ENCODE measurements around the gene GORAB. TPM values are rescaled to one million over a fixed set of nuclear protein-coding genes. Genes with fewer than 3 reads are reported as not detected.

The GORAB gene
- total and polyA plus RNA-seq, 9 of the 15 experiments (the other 6 are each of a cell fraction or from before 2014, with no cell fraction given), result 4.4 to 12.9 (median 8.9) TPM

- TF ChIP-seq, protein P1, sequence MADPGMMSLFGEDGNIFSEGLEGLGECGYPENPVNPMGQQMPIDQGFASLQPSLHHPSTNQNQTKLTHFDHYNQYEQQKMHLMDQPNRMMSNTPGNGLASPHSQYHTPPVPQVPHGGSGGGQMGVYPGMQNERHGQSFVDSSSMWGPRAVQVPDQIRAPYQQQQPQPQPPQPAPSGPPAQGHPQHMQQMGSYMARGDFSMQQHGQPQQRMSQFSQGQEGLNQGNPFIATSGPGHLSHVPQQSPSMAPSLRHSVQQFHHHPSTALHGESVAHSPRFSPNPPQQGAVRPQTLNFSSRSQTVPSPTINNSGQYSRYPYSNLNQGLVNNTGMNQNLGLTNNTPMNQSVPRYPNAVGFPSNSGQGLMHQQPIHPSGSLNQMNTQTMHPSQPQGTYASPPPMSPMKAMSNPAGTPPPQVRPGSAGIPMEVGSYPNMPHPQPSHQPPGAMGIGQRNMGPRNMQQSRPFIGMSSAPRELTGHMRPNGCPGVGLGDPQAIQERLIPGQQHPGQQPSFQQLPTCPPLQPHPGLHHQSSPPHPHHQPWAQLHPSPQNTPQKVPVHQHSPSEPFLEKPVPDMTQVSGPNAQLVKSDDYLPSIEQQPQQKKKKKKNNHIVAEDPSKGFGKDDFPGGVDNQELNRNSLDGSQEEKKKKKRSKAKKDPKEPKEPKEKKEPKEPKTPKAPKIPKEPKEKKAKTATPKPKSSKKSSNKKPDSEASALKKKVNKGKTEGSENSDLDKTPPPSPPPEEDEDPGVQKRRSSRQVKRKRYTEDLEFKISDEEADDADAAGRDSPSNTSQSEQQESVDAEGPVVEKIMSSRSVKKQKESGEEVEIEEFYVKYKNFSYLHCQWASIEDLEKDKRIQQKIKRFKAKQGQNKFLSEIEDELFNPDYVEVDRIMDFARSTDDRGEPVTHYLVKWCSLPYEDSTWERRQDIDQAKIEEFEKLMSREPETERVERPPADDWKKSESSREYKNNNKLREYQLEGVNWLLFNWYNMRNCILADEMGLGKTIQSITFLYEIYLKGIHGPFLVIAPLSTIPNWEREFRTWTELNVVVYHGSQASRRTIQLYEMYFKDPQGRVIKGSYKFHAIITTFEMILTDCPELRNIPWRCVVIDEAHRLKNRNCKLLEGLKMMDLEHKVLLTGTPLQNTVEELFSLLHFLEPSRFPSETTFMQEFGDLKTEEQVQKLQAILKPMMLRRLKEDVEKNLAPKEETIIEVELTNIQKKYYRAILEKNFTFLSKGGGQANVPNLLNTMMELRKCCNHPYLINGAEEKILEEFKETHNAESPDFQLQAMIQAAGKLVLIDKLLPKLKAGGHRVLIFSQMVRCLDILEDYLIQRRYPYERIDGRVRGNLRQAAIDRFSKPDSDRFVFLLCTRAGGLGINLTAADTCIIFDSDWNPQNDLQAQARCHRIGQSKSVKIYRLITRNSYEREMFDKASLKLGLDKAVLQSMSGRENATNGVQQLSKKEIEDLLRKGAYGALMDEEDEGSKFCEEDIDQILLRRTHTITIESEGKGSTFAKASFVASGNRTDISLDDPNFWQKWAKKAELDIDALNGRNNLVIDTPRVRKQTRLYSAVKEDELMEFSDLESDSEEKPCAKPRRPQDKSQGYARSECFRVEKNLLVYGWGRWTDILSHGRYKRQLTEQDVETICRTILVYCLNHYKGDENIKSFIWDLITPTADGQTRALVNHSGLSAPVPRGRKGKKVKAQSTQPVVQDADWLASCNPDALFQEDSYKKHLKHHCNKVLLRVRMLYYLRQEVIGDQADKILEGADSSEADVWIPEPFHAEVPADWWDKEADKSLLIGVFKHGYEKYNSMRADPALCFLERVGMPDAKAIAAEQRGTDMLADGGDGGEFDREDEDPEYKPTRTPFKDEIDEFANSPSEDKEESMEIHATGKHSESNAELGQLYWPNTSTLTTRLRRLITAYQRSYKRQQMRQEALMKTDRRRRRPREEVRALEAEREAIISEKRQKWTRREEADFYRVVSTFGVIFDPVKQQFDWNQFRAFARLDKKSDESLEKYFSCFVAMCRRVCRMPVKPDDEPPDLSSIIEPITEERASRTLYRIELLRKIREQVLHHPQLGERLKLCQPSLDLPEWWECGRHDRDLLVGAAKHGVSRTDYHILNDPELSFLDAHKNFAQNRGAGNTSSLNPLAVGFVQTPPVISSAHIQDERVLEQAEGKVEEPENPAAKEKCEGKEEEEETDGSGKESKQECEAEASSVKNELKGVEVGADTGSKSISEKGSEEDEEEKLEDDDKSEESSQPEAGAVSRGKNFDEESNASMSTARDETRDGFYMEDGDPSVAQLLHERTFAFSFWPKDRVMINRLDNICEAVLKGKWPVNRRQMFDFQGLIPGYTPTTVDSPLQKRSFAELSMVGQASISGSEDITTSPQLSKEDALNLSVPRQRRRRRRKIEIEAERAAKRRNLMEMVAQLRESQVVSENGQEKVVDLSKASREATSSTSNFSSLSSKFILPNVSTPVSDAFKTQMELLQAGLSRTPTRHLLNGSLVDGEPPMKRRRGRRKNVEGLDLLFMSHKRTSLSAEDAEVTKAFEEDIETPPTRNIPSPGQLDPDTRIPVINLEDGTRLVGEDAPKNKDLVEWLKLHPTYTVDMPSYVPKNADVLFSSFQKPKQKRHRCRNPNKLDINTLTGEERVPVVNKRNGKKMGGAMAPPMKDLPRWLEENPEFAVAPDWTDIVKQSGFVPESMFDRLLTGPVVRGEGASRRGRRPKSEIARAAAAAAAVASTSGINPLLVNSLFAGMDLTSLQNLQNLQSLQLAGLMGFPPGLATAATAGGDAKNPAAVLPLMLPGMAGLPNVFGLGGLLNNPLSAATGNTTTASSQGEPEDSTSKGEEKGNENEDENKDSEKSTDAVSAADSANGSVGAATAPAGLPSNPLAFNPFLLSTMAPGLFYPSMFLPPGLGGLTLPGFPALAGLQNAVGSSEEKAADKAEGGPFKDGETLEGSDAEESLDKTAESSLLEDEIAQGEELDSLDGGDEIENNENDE (IDR thresholded peaks at IDR 0.05; ENCODE audit: low read depth, low read length), result no peak
- TF ChIP-seq SMC3 (conservative IDR thresholded peaks at IDR 0.05; ENCODE audit: insufficient read depth, low read depth, low read length) (no peak), SETDB1 (IDR thresholded peaks at IDR 0.05; ENCODE audit: low read length) (no peak), ATF7 (IDR thresholded peaks at IDR 0.05) (no peak), CBX2 (IDR thresholded peaks at IDR 0.05; ENCODE audit: insufficient read depth, low read length, poor library complexity, severe bottlenecking) (no peak), RNF2 (IDR thresholded peaks at IDR 0.05) (no peak), ZKSCAN1 (IDR thresholded peaks at IDR 0.05; ENCODE audit: low read depth, low read length) (no peak), ZNF408 (CRISPR knock-in tag; IDR thresholded peaks at IDR 0.05; ENCODE audit: low read depth) (no peak), ZFP30 (CRISPR knock-in tag; IDR thresholded peaks at IDR 0.05; ENCODE audit: borderline replicate concordance) (no peak), ZNF354B (CRISPR knock-in tag; IDR thresholded peaks at IDR 0.05) (no peak), LARP7 (IDR thresholded peaks at IDR 0.05) (no peak), KDM1A (IDR thresholded peaks at IDR 0.05) (no peak), TBL1XR1 (IDR thresholded peaks at IDR 0.05; ENCODE audit: low read length in 2 of 2) (no peak)
- TF ChIP-seq, protein P2, sequence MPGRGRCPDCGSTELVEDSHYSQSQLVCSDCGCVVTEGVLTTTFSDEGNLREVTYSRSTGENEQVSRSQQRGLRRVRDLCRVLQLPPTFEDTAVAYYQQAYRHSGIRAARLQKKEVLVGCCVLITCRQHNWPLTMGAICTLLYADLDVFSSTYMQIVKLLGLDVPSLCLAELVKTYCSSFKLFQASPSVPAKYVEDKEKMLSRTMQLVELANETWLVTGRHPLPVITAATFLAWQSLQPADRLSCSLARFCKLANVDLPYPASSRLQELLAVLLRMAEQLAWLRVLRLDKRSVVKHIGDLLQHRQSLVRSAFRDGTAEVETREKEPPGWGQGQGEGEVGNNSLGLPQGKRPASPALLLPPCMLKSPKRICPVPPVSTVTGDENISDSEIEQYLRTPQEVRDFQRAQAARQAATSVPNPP (IDR thresholded peaks at IDR 0.05; ENCODE audit: borderline replicate concordance, insufficient read depth, insufficient read length), result no peak
- TF ChIP-seq, protein P3, sequence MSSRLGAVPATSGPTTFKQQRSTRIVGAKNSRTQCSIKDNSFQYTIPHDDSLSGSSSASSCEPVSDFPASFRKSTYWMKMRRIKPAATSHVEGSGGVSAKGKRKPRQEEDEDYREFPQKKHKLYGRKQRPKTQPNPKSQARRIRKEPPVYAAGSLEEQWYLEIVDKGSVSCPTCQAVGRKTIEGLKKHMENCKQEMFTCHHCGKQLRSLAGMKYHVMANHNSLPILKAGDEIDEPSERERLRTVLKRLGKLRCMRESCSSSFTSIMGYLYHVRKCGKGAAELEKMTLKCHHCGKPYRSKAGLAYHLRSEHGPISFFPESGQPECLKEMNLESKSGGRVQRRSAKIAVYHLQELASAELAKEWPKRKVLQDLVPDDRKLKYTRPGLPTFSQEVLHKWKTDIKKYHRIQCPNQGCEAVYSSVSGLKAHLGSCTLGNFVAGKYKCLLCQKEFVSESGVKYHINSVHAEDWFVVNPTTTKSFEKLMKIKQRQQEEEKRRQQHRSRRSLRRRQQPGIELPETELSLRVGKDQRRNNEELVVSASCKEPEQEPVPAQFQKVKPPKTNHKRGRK (tag; IDR thresholded peaks at IDR 0.05), result no peak
These were observed 44.5 kb upstream of the GORAB start (continued) for GRCh38 chr1:170487503-170487902.

Measured in K562 (cell line).